Caco-2 (cell line): Measurements from ENCODE around the gene MTA1. TPM values are rescaled to one million over a fixed set of nuclear protein-coding genes. Genes with fewer than 3 reads are reported as not detected.

Experiments used
- BruUV-seq: library from RNA; stranded (reverse); fragments of 400-500 nt; replicated peaks from 2 replicates; lab custom pipeline; 2021; lab: Mats Ljungman, UMichigan
- CTCF ChIA-PET: fragments of 300-600 bp; sonication (Branson Sonifier 250); formaldehyde crosslinking; loops from one replicate; lab custom pipeline; 2022; ENCODE audit warnings: antibody characterized with exemption; lab: Charles Lee
- POLR2A ChIA-PET: fragments of 300-600 bp; sonication (Branson Sonifier 250); formaldehyde crosslinking; loops from one replicate; lab custom pipeline; 2022; ENCODE audit warnings: antibody characterized with exemption; lab: Charles Lee
- DNase-seq, 2 experiments: peaks; one replicate each; pipeline versions ENCODE4 v3.0.0 to v3.0.0-alpha.2; 2020 to 2022
- H3K27me3 ChIP-seq: replicated peaks from 2 replicates; pipeline ENCODE4 v1.6.0; 2011; ENCODE audit warnings: low read length; ENCODE audit not compliant: control insufficient read depth, insufficient read depth
- H3K36me3 ChIP-seq: 2 replicates; pipeline ENCODE4 v1.5.1; 2011; ENCODE audit warnings: low read length; ENCODE audit not compliant: control insufficient read depth, insufficient read depth
- H3K4me1 ChIP-seq: fragments of 250-450 bp; sonication (Bioruptor Pico); 2 replicates; pipeline ENCODE4 v1.5.1; 2020; ENCODE audit warnings: mild to moderate bottlenecking
- H3K4me3 ChIP-seq: 2 replicates; pipeline ENCODE4 v1.5.1; 2011; ENCODE audit warnings: low read depth, mild to moderate bottlenecking, control low read depth, low read length
- H3K9me3 ChIP-seq: fragments of 250-450 bp; sonication (Bioruptor Pico); 2 replicates; pipeline ENCODE4 v1.5.1; 2020; ENCODE audit warnings: mild to moderate bottlenecking, moderate library complexity
- H3K27ac Mint-ChIP-seq: one replicate; pipeline ENCODE4 v1.8.0; 2022; ENCODE audit warnings: mixed read lengths; ENCODE audit not compliant: unreplicated experiment
- H3K27me3 Mint-ChIP-seq: one replicate; pipeline ENCODE4 v1.8.0; 2022; ENCODE audit warnings: mixed read lengths; ENCODE audit not compliant: insufficient read depth, unreplicated experiment
- H3K36me3 Mint-ChIP-seq: one replicate; pipeline ENCODE4 v1.8.0; 2022; ENCODE audit warnings: mild to moderate bottlenecking, mixed read lengths; ENCODE audit not compliant: insufficient read depth, unreplicated experiment
- H3K4me1 Mint-ChIP-seq: one replicate; pipeline ENCODE4 v1.8.0; 2022; ENCODE audit warnings: low read depth, mixed read lengths; ENCODE audit not compliant: unreplicated experiment
- H3K4me3 Mint-ChIP-seq: one replicate; pipeline ENCODE4 v1.8.0; 2022; ENCODE audit warnings: mild to moderate bottlenecking, moderate library complexity, mixed read lengths; ENCODE audit not compliant: unreplicated experiment
- H3K9me3 Mint-ChIP-seq: one replicate; pipeline ENCODE4 v1.8.0; 2022; ENCODE audit warnings: mixed read lengths; ENCODE audit not compliant: unreplicated experiment
- CTCF ChIP-seq, 2 experiments: fragments of 200-600 bp in 1 of 2; IDR thresholded peaks; 1 replicate in 1 of 2; 2 replicates in 1 of 2; pipeline versions ENCODE4 v1.5.1 to v1.8.0; 2011 to 2022; ENCODE audit warnings: antibody characterized with exemption in 1 of 2, control low read depth in 1 of 2, inconsistent platforms in 1 of 2, low read depth in 1 of 2, low read length in 1 of 2, mild to moderate bottlenecking in 1 of 2, moderate library complexity in 1 of 2; ENCODE audit not compliant: insufficient read depth in 1 of 2, severe bottlenecking in 1 of 2, unreplicated experiment in 1 of 2
- intact Hi-C: fragments of 100-400 bp; cut with micrococcal nuclease; formaldehyde crosslinking; loops from one replicate; pipeline ENCODE4 v1.10.0; 2022; ENCODE audit not compliant: unreplicated experiment
- total RNA-seq: library from RNA; stranded (reverse); gene quantifications from 2 replicates; pipeline ENCODE4 v1.2.3, GENCODE V29; 2022

The MTA1 gene
- total RNA-seq, 1 experiment from 2014 or later: 167 TPM

GRCh38 chr14:105464501-105464900 is 44.9 kb downstream of the MTA1 start:
- Histone ChIP-seq H3K9me3 (no peaks in the 10 kb centered on the region), H3K4me3 (no peak overlapping the region), H3K27me3 (no peaks in the 10 kb centered on the region), H3K36me3 (no peaks in the 10 kb centered on the region; the same call in none of the 2 replicates), H3K4me1 (no peaks in the 10 kb centered on the region)
- POLR2A ChIA-PET: no interaction called here
- Mint-ChIP-seq H3K27me3 (no peaks in the 10 kb centered on the region), H3K27ac (no peak overlapping the region), H3K4me1 (no peaks in the 10 kb centered on the region), H3K9me3 (no peaks in the 10 kb centered on the region), H3K36me3 (peaks cover 52% of the 10 kb centered on the region), H3K4me3 (no peak overlapping the region)
- intact Hi-C loops: no loop called here
- no TSS peak for BruUV-seq
- CTCF ChIA-PET: no interaction called here
- no peak for DNase-seq
- TF ChIP-seq CTCF (IDR thresholded peaks at IDR 0.05; ENCODE audit: insufficient read depth in 1 of 2, low read depth in 1 of 2, low read length in 1 of 2, severe bottlenecking in 1 of 2, unreplicated experiment in 1 of 2): no peak

GRCh38 chr14:105465209-105466031 is 45.8 kb downstream of the MTA1 start:
- Mint-ChIP-seq H3K27me3 (no peaks in the 10 kb centered on the region), H3K9me3 (no peaks in the 10 kb centered on the region), H3K27ac (no peak overlapping the region), H3K36me3 (peaks cover 50% of the 10 kb centered on the region), H3K4me1 (no peaks in the 10 kb centered on the region), H3K4me3 (no peak overlapping the region)
- no peak for TF ChIP-seq CTCF (IDR thresholded peaks at IDR 0.05; ENCODE audit: insufficient read depth in 1 of 2, low read depth in 1 of 2, low read length in 1 of 2, severe bottlenecking in 1 of 2, unreplicated experiment in 1 of 2)
- no TSS peak for BruUV-seq
- POLR2A ChIA-PET: no interaction called here
- no peak overlapping the region for H3K4me3 ChIP-seq
- no peaks in the 10 kb centered on the region for H3K4me1 ChIP-seq
- H3K9me3 ChIP-seq: no peaks in the 10 kb centered on the region
- intact Hi-C loops: no loop called here
- no peak for DNase-seq
- CTCF ChIA-PET: no interaction called here
- no peaks in the 10 kb centered on the region; the same call in none of the 2 replicates for H3K36me3 ChIP-seq
- no peaks in the 10 kb centered on the region for H3K27me3 ChIP-seq

GRCh38 chr14:105466531-105467248 is 47.1 kb downstream of the MTA1 start:
- intact Hi-C loops: no loop called here
- POLR2A ChIA-PET: no interaction called here
- CTCF ChIA-PET: no interaction called here

More at GRCh38 chr14:105466531-105467248, 47.1 kb downstream of the MTA1 start:
- Mint-ChIP-seq H3K27me3 (no peaks in the 10 kb centered on the region), H3K4me3 (no peak overlapping the region), H3K36me3 (peaks cover 37% of the 10 kb centered on the region), H3K4me1 (no peaks in the 10 kb centered on the region), H3K27ac (no peak overlapping the region), H3K9me3 (no peaks in the 10 kb centered on the region)
- no peak for TF ChIP-seq CTCF (IDR thresholded peaks at IDR 0.05; ENCODE audit: insufficient read depth in 1 of 2, low read depth in 1 of 2, low read length in 1 of 2, severe bottlenecking in 1 of 2, unreplicated experiment in 1 of 2)
- H3K27me3 ChIP-seq: no peaks in the 10 kb centered on the region
- peaks cover 6% of the 10 kb centered on the region; the same call in 1 of the 2 replicates for H3K4me1 ChIP-seq
- H3K9me3 ChIP-seq: no peaks in the 10 kb centered on the region
- no peak overlapping the region for H3K4me3 ChIP-seq
- DNase-seq: no peak
- no peaks in the 10 kb centered on the region; the same call in none of the 2 replicates for H3K36me3 ChIP-seq
- BruUV-seq: no TSS peak
